DOHH2 (cell line): ENCODE measurements around the gene CENPA.

Experiments used
- EZH2phosphoT487 ChIP-seq: fragments of 200-600 bp; sonication (generic); IDR thresholded peaks from 2 replicates; pipeline ENCODE4 v1.6.1; 2017; ENCODE audit warnings: borderline replicate concordance, mild to moderate bottlenecking, antibody characterized with exemption, low read length, moderate library complexity, mixed read lengths
- TF ChIP-seq, protein P1 (sequence below): fragments of 200-600 bp; sonication (generic); IDR thresholded peaks from one replicate; pipeline ENCODE4 v1.5.1; 2014; ENCODE audit warnings: antibody characterized with exemption, mild to moderate bottlenecking, low read depth, low read length; ENCODE audit not compliant: poor library complexity, severe bottlenecking

DNA sequence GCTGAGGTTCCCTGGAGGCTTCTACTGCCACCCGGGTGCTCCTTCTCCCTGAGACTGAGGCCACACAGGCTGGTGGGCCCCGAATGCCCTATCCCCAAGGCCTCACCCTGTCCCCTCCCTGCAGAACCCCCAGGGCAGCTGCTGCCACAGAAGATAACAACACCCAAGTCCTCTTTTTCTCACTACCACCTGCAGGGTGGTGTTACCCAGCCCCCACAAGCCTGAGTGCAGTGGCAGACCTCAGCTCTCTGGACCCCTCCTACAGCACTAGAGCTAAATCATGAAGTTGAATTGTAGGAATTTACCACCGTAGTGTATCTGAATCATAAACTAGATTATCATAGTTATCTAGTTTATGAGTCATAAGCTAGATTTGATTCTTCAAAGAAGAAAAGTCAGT, 7.3 kb upstream of the CENPA start:
- TF ChIP-seq, protein P1, sequence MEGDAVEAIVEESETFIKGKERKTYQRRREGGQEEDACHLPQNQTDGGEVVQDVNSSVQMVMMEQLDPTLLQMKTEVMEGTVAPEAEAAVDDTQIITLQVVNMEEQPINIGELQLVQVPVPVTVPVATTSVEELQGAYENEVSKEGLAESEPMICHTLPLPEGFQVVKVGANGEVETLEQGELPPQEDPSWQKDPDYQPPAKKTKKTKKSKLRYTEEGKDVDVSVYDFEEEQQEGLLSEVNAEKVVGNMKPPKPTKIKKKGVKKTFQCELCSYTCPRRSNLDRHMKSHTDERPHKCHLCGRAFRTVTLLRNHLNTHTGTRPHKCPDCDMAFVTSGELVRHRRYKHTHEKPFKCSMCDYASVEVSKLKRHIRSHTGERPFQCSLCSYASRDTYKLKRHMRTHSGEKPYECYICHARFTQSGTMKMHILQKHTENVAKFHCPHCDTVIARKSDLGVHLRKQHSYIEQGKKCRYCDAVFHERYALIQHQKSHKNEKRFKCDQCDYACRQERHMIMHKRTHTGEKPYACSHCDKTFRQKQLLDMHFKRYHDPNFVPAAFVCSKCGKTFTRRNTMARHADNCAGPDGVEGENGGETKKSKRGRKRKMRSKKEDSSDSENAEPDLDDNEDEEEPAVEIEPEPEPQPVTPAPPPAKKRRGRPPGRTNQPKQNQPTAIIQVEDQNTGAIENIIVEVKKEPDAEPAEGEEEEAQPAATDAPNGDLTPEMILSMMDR: no peak
- TF ChIP-seq EZH2phosphoT487: no peak
